ENCODE measurements around the gene FUBP1.

DNA sequence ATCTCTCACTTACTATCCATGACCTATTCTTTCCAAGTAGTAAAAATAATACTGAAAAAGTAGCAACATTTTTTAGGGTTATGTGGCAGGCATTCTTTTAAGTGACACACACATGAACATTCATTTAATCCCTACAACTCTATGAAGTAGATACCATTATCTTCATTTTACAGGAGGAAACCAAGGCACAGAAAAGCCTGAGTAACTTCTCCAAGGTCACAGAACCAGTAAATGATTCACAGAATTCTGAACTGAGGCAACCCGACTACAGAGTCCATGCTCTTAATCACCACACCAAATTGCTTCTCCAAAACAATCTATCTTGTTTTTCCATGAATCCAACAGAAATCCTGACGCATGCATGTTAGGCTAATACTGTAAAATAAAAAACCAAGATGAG is 17.5 kb downstream of the FUBP1 start:
- no peak for TF ChIP-seq TAF1 (IDR thresholded peaks at IDR 0.05; ENCODE audit: borderline replicate concordance, low read depth, low read length)
- no peak for TF ChIP-seq POLR2A (IDR thresholded peaks at IDR 0.05; ENCODE audit: low read depth, low read length)
